ENCODE data around the gene PHKB.
A peak's percentile ranks its signal among the peaks of the same experiment; 100 is the strongest.
"Not testable (repeated sequence)": the region's sequence is repeated elsewhere in the genome, so short reads cannot be mapped to it uniquely, and the experiment has no call there.

Gene PHKB

DNA sequence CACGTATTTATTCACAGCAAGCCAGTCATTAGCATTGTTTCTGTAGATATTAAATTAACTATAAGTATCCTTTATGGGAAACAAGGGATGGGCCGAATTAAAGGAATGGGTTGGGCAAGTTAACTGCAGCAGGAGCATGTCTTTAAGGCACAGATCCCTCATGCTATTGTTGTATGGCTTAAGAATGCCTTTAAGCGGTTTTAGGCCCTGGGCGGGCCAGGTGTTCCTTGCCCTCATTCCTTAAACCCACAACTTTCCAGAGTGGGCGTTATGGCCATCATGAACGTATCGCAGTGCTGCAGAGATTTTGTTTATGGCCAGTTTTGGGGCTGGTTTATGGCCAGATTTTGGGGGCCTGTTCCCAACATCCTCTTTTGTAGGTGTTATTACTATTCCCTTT is 9.1 kb downstream of the PHKB start:
- TF ChIP-seq, protein P1, sequence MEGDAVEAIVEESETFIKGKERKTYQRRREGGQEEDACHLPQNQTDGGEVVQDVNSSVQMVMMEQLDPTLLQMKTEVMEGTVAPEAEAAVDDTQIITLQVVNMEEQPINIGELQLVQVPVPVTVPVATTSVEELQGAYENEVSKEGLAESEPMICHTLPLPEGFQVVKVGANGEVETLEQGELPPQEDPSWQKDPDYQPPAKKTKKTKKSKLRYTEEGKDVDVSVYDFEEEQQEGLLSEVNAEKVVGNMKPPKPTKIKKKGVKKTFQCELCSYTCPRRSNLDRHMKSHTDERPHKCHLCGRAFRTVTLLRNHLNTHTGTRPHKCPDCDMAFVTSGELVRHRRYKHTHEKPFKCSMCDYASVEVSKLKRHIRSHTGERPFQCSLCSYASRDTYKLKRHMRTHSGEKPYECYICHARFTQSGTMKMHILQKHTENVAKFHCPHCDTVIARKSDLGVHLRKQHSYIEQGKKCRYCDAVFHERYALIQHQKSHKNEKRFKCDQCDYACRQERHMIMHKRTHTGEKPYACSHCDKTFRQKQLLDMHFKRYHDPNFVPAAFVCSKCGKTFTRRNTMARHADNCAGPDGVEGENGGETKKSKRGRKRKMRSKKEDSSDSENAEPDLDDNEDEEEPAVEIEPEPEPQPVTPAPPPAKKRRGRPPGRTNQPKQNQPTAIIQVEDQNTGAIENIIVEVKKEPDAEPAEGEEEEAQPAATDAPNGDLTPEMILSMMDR (IDR thresholded peaks at IDR 0.05; ENCODE audit: low read depth, low read length) = no peak
- DNase-seq (ENCODE audit: low read depth in 2 of 2) = no peak
- no peak overlapping the region for H3K4me3 ChIP-seq (replicated peaks in 1 of 2; ENCODE audit: low read depth in 2 of 2, low read length in 2 of 2)

DNA sequence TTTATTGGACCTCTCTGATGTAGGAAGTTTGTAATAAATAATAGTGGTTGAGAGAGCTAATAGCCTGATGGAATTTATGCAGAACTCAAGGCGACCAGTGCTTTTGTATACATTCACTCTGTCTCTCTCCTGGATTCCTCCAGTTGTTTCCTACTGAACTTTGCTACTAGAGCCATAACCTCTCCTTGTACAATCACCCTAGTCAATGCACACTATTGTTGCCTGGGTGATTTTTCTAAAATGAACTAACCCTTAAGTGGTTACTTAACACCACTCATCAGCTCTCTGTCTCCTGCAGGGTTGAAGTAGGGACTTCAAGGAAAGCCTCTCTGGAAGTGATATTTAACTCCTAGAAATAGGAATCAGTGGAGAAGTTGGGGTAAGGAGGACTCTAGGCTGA is 9.7 kb downstream of the PHKB start:
- DNase-seq (ENCODE audit: low read depth in 2 of 2) = no peak
- H3K4me3 ChIP-seq (replicated peaks in 1 of 2; ENCODE audit: low read depth in 2 of 2, low read length in 2 of 2) = no peak overlapping the region
- TF ChIP-seq, protein P1 (IDR thresholded peaks at IDR 0.05; ENCODE audit: low read depth, low read length) = no peak

DNA sequence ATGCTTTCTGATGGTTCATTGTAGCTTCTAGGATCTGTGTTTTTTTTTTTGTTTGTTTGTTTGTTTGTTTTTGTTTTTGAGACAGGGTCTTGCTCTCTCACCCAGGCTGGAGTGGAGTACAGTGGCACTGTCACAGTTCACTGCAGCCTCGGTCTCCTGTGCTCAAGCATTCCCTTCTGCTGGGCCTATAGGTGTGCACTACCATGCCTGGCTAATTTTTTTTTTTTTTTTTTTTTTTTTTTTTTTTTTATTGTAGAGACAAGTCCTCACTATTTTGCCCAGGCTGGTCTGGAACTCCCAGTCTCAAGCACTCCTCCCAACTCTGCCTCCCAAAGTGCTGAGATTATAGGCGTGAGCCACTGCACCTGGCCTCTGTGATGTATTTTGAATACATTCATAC is 11.9 kb downstream of the PHKB start:
- not testable (repeated sequence) for DNase-seq (ENCODE audit: low read depth in 2 of 2); H3K4me3 ChIP-seq (replicated peaks in 1 of 2; ENCODE audit: low read depth in 2 of 2, low read length in 2 of 2)

DNA sequence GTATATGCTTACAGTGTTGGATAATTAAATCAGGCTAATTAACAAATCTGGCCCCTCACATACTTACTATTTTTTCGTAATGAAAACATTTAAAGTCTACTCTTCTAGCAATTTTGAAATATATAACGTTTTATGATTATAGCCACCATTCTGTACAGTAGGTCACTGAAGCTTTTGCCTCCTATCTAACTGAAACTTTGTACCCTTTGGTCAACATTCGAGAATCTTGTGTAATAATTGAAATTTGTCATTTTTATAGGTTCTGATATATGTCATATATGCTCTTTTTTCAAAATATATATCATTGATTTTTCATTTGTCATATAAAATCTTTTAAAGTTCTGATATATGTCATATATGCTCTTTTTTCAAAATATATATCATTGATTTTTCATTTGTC is 12.7 kb downstream of the PHKB start:
- TF ChIP-seq, protein P1 (IDR thresholded peaks at IDR 0.05; ENCODE audit: low read depth, low read length) = no peak
- H3K4me3 ChIP-seq (replicated peaks in 1 of 2; ENCODE audit: low read depth in 2 of 2, low read length in 2 of 2) = no peak overlapping the region
- DNase-seq (ENCODE audit: low read depth in 2 of 2) = no peak

DNA sequence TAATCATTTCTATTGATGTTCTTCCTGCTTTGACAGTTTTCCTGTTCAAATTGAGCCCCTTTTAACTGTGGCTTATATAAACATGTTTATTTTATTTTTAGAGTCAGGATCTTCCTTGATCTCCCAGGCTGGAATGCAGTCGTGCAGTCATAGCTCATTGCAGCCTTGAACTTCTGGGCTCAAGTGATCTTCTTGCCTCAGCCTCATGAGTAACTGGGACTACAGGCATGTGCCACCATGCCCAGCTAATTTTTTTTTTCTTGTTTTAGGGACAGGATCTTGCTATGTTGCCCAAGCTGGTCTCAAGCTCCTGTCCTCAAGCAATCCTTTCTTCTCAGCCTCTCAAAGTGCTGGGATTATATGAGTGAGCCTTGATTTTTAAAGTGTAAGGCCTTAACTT is 14.7 kb downstream of the PHKB start:
- TF ChIP-seq, protein P1 (IDR thresholded peaks at IDR 0.05; ENCODE audit: low read depth, low read length) = no peak
- peak in 1 of 2 donors; percentile 50 for DNase-seq (ENCODE audit: low read depth in 2 of 2)
- no peak overlapping the region for H3K4me3 ChIP-seq (replicated peaks in 1 of 2; ENCODE audit: low read depth in 2 of 2, low read length in 2 of 2)

DNA sequence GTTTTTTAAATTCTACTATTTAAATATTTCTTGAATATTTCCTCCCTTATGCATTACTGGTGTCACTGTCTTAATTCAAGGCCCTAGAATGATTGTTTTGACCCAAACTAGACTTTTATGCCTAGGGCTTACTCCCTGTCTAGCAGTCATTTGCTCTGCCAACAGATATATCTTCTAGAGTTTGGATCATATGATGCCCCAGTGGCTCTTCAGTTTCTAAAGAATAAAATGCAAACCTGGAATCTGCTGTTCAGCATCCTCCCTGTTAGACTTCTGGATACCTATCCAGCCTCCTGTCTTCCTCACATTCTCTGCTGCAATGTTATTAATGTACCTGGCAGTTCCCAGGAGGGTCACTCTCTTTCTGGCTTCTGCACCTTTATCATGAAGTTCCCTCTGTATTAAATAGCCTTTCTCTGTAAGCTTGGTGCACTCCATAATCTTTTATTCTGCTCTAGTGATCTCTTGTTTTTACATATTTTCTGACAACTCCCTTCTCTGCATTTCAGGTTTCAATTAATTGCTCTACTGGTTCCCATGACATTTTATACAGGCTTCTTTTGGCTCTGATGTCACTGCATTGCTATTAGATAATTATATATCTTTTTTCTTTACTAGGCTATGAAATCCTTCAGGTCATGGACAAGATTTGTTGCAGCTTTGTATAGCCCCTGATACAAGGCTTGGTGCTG is 15.7 kb downstream of the PHKB start:
- TF ChIP-seq, protein P1 (IDR thresholded peaks at IDR 0.05; ENCODE audit: low read depth, low read length) = no peak
- no peak for DNase-seq (ENCODE audit: low read depth in 2 of 2)

DNA sequence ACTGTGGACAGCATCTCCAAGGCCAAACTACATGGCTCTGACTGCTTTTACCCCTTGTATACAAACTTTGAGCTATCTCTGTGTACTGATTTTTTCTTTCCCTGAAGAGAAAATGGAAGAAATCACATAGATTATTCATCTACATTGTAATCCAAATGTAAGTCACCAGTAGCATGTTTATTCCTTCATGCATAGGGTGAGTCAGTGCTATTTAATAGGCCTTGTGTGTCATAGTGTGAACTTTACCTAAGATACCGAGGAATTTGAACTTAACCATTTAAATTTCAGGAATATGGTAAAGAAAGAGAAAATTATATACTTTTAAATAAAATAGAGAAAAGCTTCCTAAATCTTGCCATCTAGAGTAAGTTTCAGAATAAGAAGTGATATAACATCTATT is 16.5 kb downstream of the PHKB start:
- no peak overlapping the region for H3K4me3 ChIP-seq (replicated peaks in 1 of 2; ENCODE audit: low read depth in 2 of 2, low read length in 2 of 2)
- TF ChIP-seq, protein P1 (IDR thresholded peaks at IDR 0.05; ENCODE audit: low read depth, low read length) = no peak
- peak; percentile 8 to 59 for DNase-seq (ENCODE audit: low read depth in 2 of 2)

More for the DNA sequence above, 15.7 kb downstream of the PHKB start:
- no peak overlapping the region for H3K4me3 ChIP-seq (replicated peaks in 1 of 2; ENCODE audit: low read depth in 2 of 2, low read length in 2 of 2)
